GM19099 (cell line): ENCODE data around the gene KBTBD7.

Experiments used
- POLR2A ChIP-seq: IDR thresholded peaks from 3 replicates; pipeline ENCODE4 v1.6.1; 2011; ENCODE audit warnings: low read depth; ENCODE audit not compliant: insufficient read length; ENCODE audit errors: extremely low read depth

KBTBD7 gene

DNA sequence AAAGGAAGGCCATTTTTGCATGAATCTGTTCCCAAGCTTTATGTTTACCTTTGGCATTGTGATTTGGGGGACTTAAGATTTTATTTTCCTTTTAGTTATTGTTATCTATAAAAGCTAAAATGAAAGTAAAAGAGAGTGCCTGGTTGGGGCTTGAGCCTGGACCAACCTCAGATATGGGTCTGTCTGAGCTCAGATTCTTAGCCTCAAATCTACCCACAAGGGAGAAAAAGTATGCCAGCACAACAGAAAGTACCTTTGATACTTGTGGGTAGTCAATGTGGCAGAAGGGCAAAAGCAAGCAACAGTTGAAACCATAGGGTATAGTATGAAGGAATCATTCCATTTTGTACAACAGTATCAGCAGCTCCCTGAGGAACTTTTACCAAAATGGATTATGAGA, 35.2 kb downstream of the KBTBD7 start:
- TF ChIP-seq POLR2A, result no peak

DNA sequence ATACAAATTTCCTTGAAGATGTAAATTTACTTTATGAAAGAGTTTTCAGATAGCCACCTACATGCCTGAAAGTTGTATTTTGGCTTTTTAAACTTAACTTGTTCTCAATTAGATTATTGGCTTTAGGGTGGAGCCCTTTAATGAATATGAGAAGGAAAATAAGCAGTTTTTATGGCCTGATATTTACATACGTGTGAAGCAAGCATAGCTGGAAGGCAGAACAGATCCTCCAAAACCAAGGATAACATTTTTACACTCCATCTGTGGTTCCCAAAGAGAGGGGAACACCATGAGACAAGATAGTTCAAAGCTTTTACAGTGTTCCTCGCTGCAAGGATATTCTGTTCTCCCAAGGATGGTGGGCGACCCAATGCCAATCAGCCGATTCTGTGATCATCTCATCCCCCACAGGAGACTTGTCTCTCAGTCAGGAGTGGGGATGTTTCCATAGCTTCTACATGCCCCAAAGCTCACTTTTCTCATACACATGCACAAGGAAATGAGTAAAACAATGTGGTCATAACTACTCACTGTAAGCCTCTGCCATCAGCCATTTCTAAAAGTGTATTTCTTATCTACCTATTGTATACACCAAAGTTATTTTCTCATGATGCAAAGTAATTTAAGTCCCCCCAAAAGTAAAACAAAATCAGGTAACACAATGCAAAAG, 37.2 kb downstream of the KBTBD7 start:
- no peak for TF ChIP-seq POLR2A

GRCh38 chr13:41156620-41157019, 37.7 kb downstream of the KBTBD7 start:
- no peak for TF ChIP-seq POLR2A

DNA sequence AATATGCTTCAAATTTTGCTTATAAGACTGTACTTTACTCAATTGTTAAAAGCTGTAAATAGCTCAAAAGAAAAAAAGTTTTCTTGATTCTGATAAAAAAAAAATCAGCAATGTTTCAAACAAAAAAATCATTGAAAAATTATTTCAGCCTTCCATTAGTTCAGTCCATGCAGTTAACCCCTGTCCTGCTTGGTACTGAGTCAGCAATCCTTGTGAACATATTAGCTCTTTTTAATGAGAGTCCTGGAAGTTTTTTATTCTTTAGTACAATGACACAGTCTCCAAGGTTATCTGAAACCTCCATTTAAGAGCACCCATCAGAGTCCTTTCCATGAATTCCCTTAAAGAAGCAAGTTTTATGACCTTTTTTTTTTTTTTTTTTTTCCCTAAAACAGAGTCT, 40.3 kb downstream of the KBTBD7 start:
- TF ChIP-seq POLR2A, result no peak

DNA sequence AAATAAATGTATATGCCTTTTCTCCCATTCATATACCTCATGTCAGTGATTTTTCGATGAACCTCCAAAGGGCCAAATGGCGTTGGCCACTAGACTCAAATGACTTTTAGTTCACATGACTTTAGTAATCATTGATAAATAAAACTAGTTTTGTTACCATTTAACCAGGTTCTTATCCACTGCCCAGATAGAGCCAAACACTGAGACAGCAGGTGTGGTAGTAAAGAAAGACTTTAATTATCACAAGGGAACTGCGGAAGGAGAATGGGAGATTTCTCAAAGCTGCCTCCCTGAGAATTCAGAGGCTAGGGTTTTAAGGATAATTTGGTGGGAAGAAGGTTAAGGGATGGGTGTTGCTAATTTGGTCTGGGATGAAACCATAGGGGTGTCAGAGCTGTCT, 42.4 kb downstream of the KBTBD7 start:
- no peak for TF ChIP-seq POLR2A

DNA sequence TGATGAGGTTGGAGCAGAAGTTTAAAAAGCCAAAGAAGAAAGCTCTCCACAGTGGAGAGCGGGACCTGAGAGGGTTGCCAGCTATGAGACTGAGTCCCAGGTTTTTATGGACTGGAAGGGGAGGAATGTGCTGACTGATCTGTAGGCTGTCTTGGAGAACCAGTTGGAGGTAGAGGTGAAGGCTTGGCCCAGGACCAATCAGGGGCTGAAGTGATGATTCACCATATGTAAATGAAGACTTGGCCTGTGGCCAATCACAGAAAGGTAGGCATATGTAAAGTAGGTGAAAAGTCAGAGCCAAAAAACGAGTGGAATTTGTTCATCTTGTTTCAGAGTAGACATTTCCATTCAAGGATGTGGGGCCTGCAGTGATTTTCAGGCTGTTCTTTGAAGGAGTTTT, 44.3 kb downstream of the KBTBD7 start:
- no peak for TF ChIP-seq POLR2A

DNA sequence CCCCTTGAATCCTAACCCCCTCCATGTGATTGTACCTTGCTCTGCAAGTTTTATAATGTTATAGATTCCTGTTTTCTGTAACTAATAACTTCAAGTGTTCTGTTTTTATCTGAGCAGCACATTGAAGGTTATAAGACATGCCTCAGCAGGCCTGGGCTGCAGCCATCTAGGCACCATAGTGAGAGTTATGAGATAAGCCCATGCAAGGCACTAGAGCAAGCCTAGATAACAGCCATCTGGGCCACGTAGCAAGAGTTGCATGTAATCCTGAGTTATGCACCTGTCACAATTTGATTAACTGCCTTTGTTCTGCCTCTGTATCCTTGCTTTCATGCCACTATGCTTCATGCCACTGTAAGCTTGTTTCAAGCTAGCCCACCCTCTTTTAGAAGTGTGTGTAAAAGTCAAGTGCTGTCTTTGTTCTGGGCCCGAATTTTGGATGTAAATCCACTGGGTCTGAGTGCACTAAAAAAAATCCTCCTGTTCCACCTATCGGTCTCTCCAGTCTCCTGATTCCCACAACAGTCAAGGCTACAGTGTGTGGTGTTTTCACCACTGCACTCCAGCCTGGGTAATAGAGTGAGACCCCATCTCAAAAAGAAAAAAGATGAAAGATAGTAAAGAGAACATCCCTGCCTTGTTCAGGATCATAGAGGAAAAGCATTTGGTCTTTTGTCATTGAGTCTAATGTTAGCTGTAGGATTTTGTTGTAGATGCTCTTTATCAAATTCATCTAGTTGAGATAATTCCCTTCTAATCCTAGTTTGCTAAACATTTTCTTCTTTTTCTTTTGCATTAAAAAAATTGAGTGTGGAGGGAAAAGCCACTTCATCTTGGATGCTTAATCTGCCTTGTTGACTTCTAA, 45.7 kb downstream of the KBTBD7 start:
- no peak for TF ChIP-seq POLR2A

DNA sequence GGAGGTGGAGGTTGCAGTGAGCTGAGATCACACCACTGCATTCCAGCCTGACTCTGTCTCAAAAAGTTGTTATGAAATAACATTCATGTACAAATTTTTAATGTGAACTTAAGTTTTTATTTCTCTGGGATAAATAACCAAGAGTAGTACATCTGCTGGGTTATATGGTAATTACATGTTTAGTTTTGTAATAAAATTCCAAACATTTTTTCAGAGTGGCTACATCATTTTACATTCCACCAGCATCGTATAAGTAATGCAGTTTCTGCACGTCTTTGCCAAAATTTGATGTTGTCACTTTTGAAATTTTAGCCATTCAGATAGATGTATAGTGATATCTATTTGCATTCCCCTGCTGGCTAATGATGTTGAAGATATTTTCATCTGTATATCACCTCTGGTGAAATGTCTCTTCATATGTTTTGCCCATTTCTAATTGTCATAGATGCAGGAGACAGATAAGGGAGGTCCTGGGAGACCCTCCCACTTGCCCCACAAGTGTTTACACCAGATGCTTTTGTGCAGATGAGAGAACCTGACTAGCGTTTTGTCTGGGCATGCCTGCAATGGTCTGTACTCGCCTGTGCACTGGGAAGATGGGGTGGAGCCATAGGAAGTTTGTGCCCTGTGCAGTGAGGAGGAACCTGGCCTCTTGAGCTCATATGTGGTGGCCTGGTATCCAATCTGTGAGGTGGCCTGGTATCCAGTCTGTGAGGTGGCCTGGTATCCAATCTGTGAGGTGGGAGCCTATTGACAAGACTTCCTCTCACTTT, 49.0 kb downstream of the KBTBD7 start:
- TF ChIP-seq POLR2A, result no peak

- no peak for TF ChIP-seq POLR2A
Measured at GRCh38 chr13:41144576-41144975, 49.8 kb downstream of the KBTBD7 start.
